HEK293 (cell line): ENCODE results near the gene MCRIP1.

ENCODE experiments used
- AEBP2 ChIP-seq: fragments of 450-650 bp; formaldehyde crosslinking; IDR thresholded peaks from 2 replicates; pipeline ENCODE4 v1.5.1; 2016; ENCODE audit warnings: missing biosample characterization, missing genetic modification characterization, borderline replicate concordance
- GLI2 ChIP-seq: fragments of 450-650 bp; formaldehyde crosslinking; IDR thresholded peaks from 2 replicates; pipeline ENCODE4; 2017; ENCODE audit warnings: missing biosample characterization, missing genetic modification characterization, low read depth, borderline replicate concordance
- OVOL3 ChIP-seq: fragments of 450-650 bp; formaldehyde crosslinking; IDR thresholded peaks from 2 replicates; pipeline ENCODE4 v1.5.1; 2016; ENCODE audit warnings: missing biosample characterization, missing genetic modification characterization
- SCRT2 ChIP-seq: fragments of 450-650 bp; formaldehyde crosslinking; IDR thresholded peaks from 2 replicates; pipeline ENCODE4 v1.5.1; 2016; ENCODE audit warnings: missing biosample characterization, missing genetic modification characterization
- SP2 ChIP-seq: fragments of 450-650 bp; formaldehyde crosslinking; IDR thresholded peaks from 2 replicates; pipeline ENCODE4 v1.5.1; 2016; ENCODE audit warnings: missing biosample characterization, missing genetic modification characterization
- TSHZ1 ChIP-seq: fragments of 450-650 bp; formaldehyde crosslinking; IDR thresholded peaks from 2 replicates; pipeline ENCODE4 v1.5.1; 2016; ENCODE audit warnings: missing biosample characterization, missing genetic modification characterization, borderline replicate concordance
- ZNF132 ChIP-seq: fragments of 450-650 bp; formaldehyde crosslinking; IDR thresholded peaks from 2 replicates; pipeline ENCODE4 v1.5.1; 2017; ENCODE audit warnings: missing biosample characterization, missing genetic modification characterization, borderline replicate concordance
- ZNF184 ChIP-seq: fragments of 450-650 bp; IDR thresholded peaks from 2 replicates; pipeline ENCODE4 v1.5.1; 2018; ENCODE audit warnings: missing biosample characterization, mild to moderate bottlenecking, missing genetic modification characterization
- ZNF214 ChIP-seq: fragments of 450-650 bp; formaldehyde crosslinking; IDR thresholded peaks from 2 replicates; pipeline ENCODE4 v1.5.1; 2017; ENCODE audit warnings: missing biosample characterization, mild to moderate bottlenecking, missing genetic modification characterization, borderline replicate concordance
- ZNF354C ChIP-seq: fragments of 450-650 bp; formaldehyde crosslinking; IDR thresholded peaks from 2 replicates; pipeline ENCODE4 v1.5.1; 2016; ENCODE audit warnings: missing biosample characterization, missing genetic modification characterization, low read depth, borderline replicate concordance
- ZNF48 ChIP-seq: fragments of 450-650 bp; formaldehyde crosslinking; IDR thresholded peaks from 2 replicates; pipeline ENCODE4 v1.5.1; 2016; ENCODE audit warnings: missing biosample characterization, missing genetic modification characterization
- TF ChIP-seq, protein P1 (sequence below): fragments of 450-650 bp; formaldehyde crosslinking; IDR thresholded peaks from 2 replicates; pipeline ENCODE4 v1.5.1; 2017; ENCODE audit warnings: missing biosample characterization, missing genetic modification characterization
- TF ChIP-seq, protein P2 (sequence below): fragments of 450-650 bp; formaldehyde crosslinking; IDR thresholded peaks from 2 replicates; pipeline ENCODE4 v1.5.1; 2016; ENCODE audit warnings: missing biosample characterization, missing genetic modification characterization
- TF ChIP-seq, protein P3 (sequence below): fragments of 450-650 bp; formaldehyde crosslinking; IDR thresholded peaks from 2 replicates; pipeline ENCODE4 v1.5.1; 2016; ENCODE audit warnings: missing biosample characterization, missing genetic modification characterization

The MCRIP1 gene

GRCh38 chr17:81869221-81870130 lies 36.4 kb upstream of the MCRIP1 start (continued):
- TF ChIP-seq ZNF132 (tag by site-specific recombination) = no peak
- no peak for TF ChIP-seq ZNF214 (tag by site-specific recombination)
- TF ChIP-seq, protein P1, sequence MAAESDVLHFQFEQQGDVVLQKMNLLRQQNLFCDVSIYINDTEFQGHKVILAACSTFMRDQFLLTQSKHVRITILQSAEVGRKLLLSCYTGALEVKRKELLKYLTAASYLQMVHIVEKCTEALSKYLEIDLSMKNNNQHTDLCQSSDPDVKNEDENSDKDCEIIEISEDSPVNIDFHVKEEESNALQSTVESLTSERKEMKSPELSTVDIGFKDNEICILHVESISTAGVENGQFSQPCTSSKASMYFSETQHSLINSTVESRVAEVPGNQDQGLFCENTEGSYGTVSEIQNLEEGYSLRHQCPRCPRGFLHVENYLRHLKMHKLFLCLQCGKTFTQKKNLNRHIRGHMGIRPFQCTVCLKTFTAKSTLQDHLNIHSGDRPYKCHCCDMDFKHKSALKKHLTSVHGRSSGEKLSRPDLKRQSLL (tag by site-specific recombination) = no peak
- TF ChIP-seq, protein P2, sequence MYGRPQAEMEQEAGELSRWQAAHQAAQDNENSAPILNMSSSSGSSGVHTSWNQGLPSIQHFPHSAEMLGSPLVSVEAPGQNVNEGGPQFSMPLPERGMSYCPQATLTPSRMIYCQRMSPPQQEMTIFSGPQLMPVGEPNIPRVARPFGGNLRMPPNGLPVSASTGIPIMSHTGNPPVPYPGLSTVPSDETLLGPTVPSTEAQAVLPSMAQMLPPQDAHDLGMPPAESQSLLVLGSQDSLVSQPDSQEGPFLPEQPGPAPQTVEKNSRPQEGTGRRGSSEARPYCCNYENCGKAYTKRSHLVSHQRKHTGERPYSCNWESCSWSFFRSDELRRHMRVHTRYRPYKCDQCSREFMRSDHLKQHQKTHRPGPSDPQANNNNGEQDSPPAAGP (tag by site-specific recombination) = peak; percentile 32; the same call in 1 of the 2 replicates
- TF ChIP-seq SP2 (tag by site-specific recombination) = peak; percentile 8
- TF ChIP-seq ZNF184 (tag by site-specific recombination) = no peak
- TF ChIP-seq OVOL3 (tag by site-specific recombination) = 0 out of 2 replicates have a peak, but pooled peaks have one; percentile 18
- TF ChIP-seq ZNF48 (tag by site-specific recombination) = no peak
- no peak for TF ChIP-seq ZNF354C (tag by site-specific recombination)
- TF ChIP-seq AEBP2 (tag by site-specific recombination) = no peak
- TF ChIP-seq, protein P3, sequence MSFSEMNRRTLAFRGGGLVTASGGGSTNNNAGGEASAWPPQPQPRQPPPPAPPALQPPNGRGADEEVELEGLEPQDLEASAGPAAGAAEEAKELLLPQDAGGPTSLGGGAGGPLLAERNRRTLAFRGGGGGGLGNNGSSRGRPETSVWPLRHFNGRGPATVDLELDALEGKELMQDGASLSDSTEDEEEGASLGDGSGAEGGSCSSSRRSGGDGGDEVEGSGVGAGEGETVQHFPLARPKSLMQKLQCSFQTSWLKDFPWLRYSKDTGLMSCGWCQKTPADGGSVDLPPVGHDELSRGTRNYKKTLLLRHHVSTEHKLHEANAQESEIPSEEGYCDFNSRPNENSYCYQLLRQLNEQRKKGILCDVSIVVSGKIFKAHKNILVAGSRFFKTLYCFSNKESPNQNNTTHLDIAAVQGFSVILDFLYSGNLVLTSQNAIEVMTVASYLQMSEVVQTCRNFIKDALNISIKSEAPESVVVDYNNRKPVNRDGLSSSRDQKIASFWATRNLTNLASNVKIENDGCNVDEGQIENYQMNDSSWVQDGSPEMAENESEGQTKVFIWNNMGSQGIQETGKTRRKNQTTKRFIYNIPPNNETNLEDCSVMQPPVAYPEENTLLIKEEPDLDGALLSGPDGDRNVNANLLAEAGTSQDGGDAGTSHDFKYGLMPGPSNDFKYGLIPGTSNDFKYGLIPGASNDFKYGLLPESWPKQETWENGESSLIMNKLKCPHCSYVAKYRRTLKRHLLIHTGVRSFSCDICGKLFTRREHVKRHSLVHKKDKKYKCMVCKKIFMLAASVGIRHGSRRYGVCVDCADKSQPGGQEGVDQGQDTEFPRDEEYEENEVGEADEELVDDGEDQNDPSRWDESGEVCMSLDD (tag by site-specific recombination) = peak; percentile 68
- peak; percentile 95 for TF ChIP-seq SCRT2 (tag by site-specific recombination)
- peak; percentile 29; the same call in 1 of the 2 replicates for TF ChIP-seq TSHZ1 (tag by site-specific recombination)
- no peak for TF ChIP-seq GLI2 (tag by site-specific recombination)
- TF ChIP-seq, all 188 proteins: peak for 58
